GM13976 (cell line): Measurements from ENCODE around the gene TARBP2.

ENCODE experiments used
- DNase-seq: peaks from one replicate; pipeline ENCODE4 v3.0.0; 2012; ENCODE audit warnings: low spot score
- CTCF ChIP-seq: IDR thresholded peaks from 2 replicates; pipeline ENCODE4 v1.5.1; 2012; ENCODE audit warnings: borderline replicate concordance, mild to moderate bottlenecking; ENCODE audit not compliant: insufficient read depth; ENCODE audit errors: extremely low read depth, missing control alignments, control extremely low read depth
- in situ Hi-C: fragments of 300-500 bp; cut with MboI; formaldehyde crosslinking; loops from one replicate; pipeline ENCODE4 v1.12.0; 2022; ENCODE audit warnings: low sequenced_read_pairs, mixed read lengths, inconsistent platforms; ENCODE audit not compliant: unreplicated experiment

The TARBP2 gene

DNA sequence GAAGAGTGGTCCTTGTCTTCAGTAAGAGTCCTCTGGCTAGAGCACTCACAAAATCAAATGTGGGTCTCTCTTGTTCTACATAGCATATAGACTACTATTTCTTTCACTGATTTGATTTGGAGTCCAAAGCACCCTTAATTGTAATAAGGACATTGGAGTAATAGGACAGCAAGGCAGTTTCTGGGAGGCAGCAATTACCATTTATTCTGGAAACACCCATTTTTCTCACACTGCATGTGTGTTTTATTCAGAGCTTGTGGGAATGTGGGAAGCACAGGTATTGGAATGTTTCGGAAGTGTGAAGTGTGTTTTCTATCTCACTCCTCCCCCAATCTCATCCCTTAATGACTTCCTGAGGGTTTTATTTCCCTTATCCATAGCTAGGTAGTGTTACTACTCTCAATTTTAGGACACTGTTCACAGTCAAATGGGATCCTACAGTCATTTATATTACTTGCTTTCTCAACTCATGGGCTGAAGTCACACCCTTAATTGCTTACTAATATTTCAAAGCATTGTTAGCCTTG, 29.0 kb upstream of the TARBP2 start:
- no peak for TF ChIP-seq CTCF
- in situ Hi-C loops = no loop called here
- DNase-seq = no peak

- in situ Hi-C loops = no loop called here
- no peak for TF ChIP-seq CTCF
- no peak for DNase-seq
Measured at GRCh38 chr12:53474077-53474476, 27.0 kb upstream of the TARBP2 start.

DNA sequence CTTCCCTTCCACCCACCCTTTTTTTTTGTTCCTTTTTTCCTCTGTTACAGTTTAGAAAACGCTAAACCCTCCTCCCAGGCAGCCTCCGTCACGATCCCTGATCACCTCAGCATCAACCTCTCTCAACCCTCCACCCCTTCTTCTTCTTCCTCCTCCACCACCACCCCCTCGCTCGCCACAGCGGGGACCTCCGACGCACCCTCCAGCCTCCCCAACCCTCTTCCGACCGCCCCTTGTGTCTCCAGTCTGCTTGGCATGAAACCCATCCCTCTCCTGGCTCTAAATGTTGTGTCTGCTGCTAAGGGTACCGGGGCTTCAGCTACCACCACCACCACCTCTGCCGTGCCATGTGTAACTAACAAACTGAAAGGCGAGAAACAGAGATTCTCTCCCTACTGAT, 26.3 kb upstream of the TARBP2 start:
- no peak for DNase-seq
- in situ Hi-C loops = no loop called here
- no peak for TF ChIP-seq CTCF

- no peak for TF ChIP-seq CTCF
- no peak for DNase-seq
- in situ Hi-C loops = no loop called here
Measured at GRCh38 chr12:53476769-53477209, 24.3 kb upstream of the TARBP2 start.

- TF ChIP-seq CTCF = no peak
- in situ Hi-C loops = no loop called here
- DNase-seq = no peak
Measured at GRCh38 chr12:53478865-53479264, 22.2 kb upstream of the TARBP2 start.

DNA sequence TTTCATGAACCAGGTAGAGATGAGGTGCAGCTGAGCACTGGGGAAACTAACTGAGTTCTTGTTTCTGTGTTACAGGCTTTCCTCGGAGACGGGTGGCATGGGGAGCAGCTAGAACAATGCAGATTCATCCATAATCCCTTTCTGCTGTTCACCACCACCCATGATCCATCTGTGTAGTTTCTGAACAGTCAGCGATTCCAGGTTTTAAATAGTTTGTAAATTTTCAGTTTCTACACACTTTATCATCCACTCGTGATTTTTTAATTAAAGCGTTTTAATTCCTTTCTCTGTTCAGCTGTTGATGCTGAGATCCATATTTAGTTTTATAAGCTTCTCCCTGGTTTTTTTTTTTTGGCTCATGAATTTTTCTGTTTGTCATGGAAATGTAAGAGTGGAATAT, 21.8 kb upstream of the TARBP2 start:
- no peak for DNase-seq
- no peak for TF ChIP-seq CTCF
- in situ Hi-C loops = no loop called here
